H7 (cell line): ENCODE data around the gene HIBCH. TPM values are rescaled to one million over a fixed set of nuclear protein-coding genes. Genes with fewer than 3 reads are reported as not detected.
A peak's percentile ranks its signal among the peaks of the same experiment; 100 is the strongest.
"Not testable (repeated sequence)": the region's sequence is repeated elsewhere in the genome, so short reads cannot be mapped to it uniquely, and the experiment has no call there.

Experiments
- DNase-seq: peaks from one replicate; pipeline ENCODE4 v3.0.0; 2012
- H3K27me3 ChIP-seq: 2 replicates; pipeline ENCODE4 v1.6.0; 2011; ENCODE audit warnings: mild to moderate bottlenecking, low read length; ENCODE audit not compliant: control insufficient read depth, insufficient read depth
- H3K36me3 ChIP-seq: replicated peaks from 2 replicates; pipeline ENCODE4 v1.5.1; 2011; ENCODE audit warnings: low read length; ENCODE audit not compliant: control insufficient read depth, insufficient read depth
- H3K4me3 ChIP-seq: 2 replicates; pipeline ENCODE4 v1.5.1; 2011; ENCODE audit warnings: low read depth, mild to moderate bottlenecking, control low read depth, low read length, moderate library complexity; ENCODE audit not compliant: insufficient read depth
- total RNA-seq: library from RNA; depleted of rRNA; stranded (reverse); fragments of >200 nt; shearing (Covaris generic); gene quantifications from 2 replicates; pipeline ENCODE4 v1.2.3, GENCODE V29; 2014; rRNA removed

Gene HIBCH
- total RNA-seq, 1 experiment from 2014 or later: 13.0 TPM

- no peaks in the 10 kb centered on the region for H3K27me3 ChIP-seq
- H3K4me3 ChIP-seq: no peak overlapping the region
- no peaks in the 10 kb centered on the region for H3K36me3 ChIP-seq
- no peak for DNase-seq
Measured at GRCh38 chr2:190167702-190168101, 151.9 kb downstream of the HIBCH start.

GRCh38 chr2:190165491-190165890 lies 154.1 kb downstream of the HIBCH start:
- no peak overlapping the region for H3K4me3 ChIP-seq
- DNase-seq: no peak
- no peaks in the 10 kb centered on the region for H3K36me3 ChIP-seq
- H3K27me3 ChIP-seq: no peaks in the 10 kb centered on the region

- H3K36me3 ChIP-seq: no peaks in the 10 kb centered on the region
- DNase-seq: no peak
- no peak overlapping the region for H3K4me3 ChIP-seq
- no peaks in the 10 kb centered on the region for H3K27me3 ChIP-seq
Measured at GRCh38 chr2:190162851-190163250, 156.8 kb downstream of the HIBCH start.

- no peaks in the 10 kb centered on the region for H3K36me3 ChIP-seq
- DNase-seq: no peak
- no peaks in the 10 kb centered on the region for H3K27me3 ChIP-seq
- H3K4me3 ChIP-seq: no peak overlapping the region
Measured at GRCh38 chr2:190159453-190159852, 160.2 kb downstream of the HIBCH start.

- DNase-seq: peak; percentile 37
- no peak overlapping the region for H3K4me3 ChIP-seq
- H3K36me3 ChIP-seq: no peaks in the 10 kb centered on the region
- no peaks in the 10 kb centered on the region for H3K27me3 ChIP-seq
Measured at GRCh38 chr2:190158798-190159434, 160.7 kb downstream of the HIBCH start.

- H3K36me3 ChIP-seq, H3K27me3 ChIP-seq, H3K4me3 ChIP-seq, DNase-seq: not testable (repeated sequence)
Measured at GRCh38 chr2:190157613-190158528, 161.8 kb downstream of the HIBCH start.

- DNase-seq: no peak
- Histone ChIP-seq H3K27me3 (no peaks in the 10 kb centered on the region), H3K36me3 (no peaks in the 10 kb centered on the region), H3K4me3 (no peak overlapping the region)
Measured at GRCh38 chr2:190156530-190157212, 163.0 kb downstream of the HIBCH start.

Other genes starting within 250 kb of the HIBCH start
- gene INPP1, start 23.8 kb upstream of the HIBCH start, total RNA-seq: 0.74 and 1.8 TPM in 2 replicates
- 0.63 and 1.6 TPM in 2 replicates for gene MFSD6, start 88.5 kb upstream of the HIBCH start, total RNA-seq
- 2.4 and 2.5 TPM in 2 replicates for gene NEMP2, start 214.9 kb upstream of the HIBCH start, total RNA-seq